Activated CD4-positive, alpha-beta memory T cell treated with anti-CD3 and anti-CD28 coated beads for 36 hours (primary cell): Measurements from ENCODE around the gene COPG1. TPM values are rescaled to one million over a fixed set of nuclear protein-coding genes. Genes with fewer than 3 reads are reported as not detected.

Source experiments
- CTCF ChIA-PET: fragments of 350-600 bp; sonication (Branson Sonifier 250); formaldehyde crosslinking; loops from one replicate; lab custom pipeline; 2021; ENCODE audit warnings: antibody characterized with exemption, inconsistent platforms; lab: Charles Lee
- POLR2A ChIA-PET: fragments of 350-600 bp; sonication (Branson Sonifier 250); formaldehyde crosslinking; loops from one replicate; lab custom pipeline; 2021; ENCODE audit warnings: antibody characterized with exemption; lab: Charles Lee
- DNase-seq: peaks from one replicate; pipeline ENCODE4 v3.0.0-alpha.2; 2020
- H3K27ac Mint-ChIP-seq: one replicate; pipeline ENCODE4 v1.8.0; 2021; ENCODE audit warnings: mixed read lengths
- H3K27me3 Mint-ChIP-seq: one replicate; pipeline ENCODE4 v1.8.0; 2021; ENCODE audit warnings: mixed read lengths
- H3K36me3 Mint-ChIP-seq: one replicate; pipeline ENCODE4 v1.8.0; 2021; ENCODE audit warnings: mixed read lengths
- H3K4me1 Mint-ChIP-seq: one replicate; pipeline ENCODE4 v1.8.0; 2021; ENCODE audit warnings: low read depth, mixed read lengths
- H3K4me3 Mint-ChIP-seq: one replicate; pipeline ENCODE4 v1.8.0; 2021; ENCODE audit warnings: mild to moderate bottlenecking, mixed read lengths
- H3K9me3 Mint-ChIP-seq: one replicate; pipeline ENCODE4 v1.8.0; 2021; ENCODE audit warnings: mixed read lengths
- intact Hi-C: fragments of 100-400 bp; cut with micrococcal nuclease; formaldehyde crosslinking; loops from one replicate; pipeline ENCODE4 v1.15.1; 2023
- total RNA-seq, 2 experiments: library from RNA; stranded (reverse); gene quantifications; one replicate each; pipeline ENCODE4 v1.2.3, GENCODE V29; 2021

Gene COPG1
- total RNA-seq, 2 experiments from 2014 or later, result 154 to 162 TPM

DNA sequence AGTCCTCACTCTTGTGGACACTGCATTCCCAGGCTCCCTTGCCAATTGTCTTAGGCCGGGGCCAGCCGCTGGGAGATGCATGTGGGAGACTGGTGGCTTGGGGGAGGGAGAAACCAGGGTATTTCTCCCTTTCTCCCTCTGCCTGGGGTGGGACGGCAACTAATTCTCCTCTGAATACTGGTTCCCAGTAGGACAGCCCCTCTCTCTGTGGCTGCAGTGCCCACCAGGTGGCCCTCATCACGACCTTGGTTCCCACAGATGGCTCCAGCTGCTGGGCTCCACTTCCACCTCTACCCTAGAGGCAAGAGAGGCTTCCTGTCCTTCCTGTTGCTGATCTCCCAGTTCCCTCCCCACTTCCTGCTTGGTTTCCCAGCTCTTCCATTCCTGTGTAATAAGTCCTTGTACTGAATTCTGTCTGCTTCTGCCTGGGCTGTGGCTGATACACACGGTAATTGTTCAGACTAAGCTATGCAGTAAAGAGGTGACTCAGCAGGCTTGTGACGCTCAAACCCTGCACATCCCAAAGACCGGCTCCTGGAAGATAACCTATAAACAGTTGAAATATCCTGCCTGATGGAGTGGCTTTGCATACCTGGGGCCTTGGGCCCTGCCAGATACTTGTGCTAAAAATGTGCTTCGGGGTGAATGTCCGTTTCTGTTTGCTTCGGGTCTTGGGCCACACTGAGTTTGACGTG is 20.4 kb upstream of the COPG1 start:
- POLR2A ChIA-PET, result interaction anchor here (1.1 kb wide), 1 partner anchor 20 kb away, joined by 3 read pairs; the partner anchor contains the start of gene COPG1
- no peak overlapping the region for H3K27ac Mint-ChIP-seq
- peaks cover 30% of the 10 kb centered on the region for H3K4me1 Mint-ChIP-seq
- no peak overlapping the region for H3K4me3 Mint-ChIP-seq
- no peak for DNase-seq
- intact Hi-C loops, result no loop called here
- no peaks in the 10 kb centered on the region for H3K9me3 Mint-ChIP-seq
- H3K27me3 Mint-ChIP-seq, result no peaks in the 10 kb centered on the region
- CTCF ChIA-PET, result interaction anchor here (2.6 kb wide), 1 partner anchor 16 kb away, joined by 9 read pairs; no protein-coding TSS in a partner anchor
- H3K36me3 Mint-ChIP-seq, result no peaks in the 10 kb centered on the region

DNA sequence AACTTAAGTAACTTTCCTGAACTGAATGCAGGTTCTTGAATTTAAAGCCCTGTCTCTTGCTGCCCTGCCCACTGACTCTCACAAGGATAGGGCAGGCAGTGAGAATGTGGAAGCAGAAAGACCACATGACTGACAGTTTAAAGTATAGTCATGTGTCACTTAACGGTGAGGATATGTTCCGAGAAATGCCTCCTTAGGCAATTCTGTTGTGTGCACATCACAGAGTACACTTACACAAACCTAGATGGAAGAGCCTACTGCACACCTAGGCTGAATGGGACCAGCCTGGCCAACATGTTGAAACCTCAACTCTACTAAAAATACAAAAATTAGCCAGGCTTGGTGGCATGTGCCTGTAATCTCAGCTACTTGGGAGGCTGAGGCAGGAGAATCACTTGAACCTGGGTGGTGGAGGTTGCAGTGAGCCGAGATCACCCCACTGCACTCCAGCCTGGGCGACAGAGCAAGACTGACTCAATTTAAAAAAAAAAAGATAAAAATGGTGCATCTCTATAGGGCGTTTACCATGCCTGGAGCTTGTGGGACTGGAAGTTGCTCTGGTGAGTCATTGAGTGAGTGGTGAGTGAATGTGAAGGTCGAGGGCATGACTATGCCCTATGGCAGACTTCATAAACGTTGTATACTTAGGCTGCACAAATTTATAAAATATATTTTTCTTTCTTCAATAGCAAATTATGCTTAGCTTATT is 18.9 kb upstream of the COPG1 start:
- H3K27ac Mint-ChIP-seq, result peak overlapping the region; percentile 66
- CTCF ChIA-PET, result interaction anchor here (1.0 to 2.6 kb wide), 6 partner anchors 8 to 177 kb away, joined by 3 to 9 read pairs (median 4); partner anchors contain the start of gene COPG1
- H3K27me3 Mint-ChIP-seq, result no peaks in the 10 kb centered on the region
- peak; percentile 63 for DNase-seq
- no peaks in the 10 kb centered on the region for H3K9me3 Mint-ChIP-seq
- POLR2A ChIA-PET, result interaction anchor here (0.6 to 1.5 kb wide), 3 partner anchors 8 to 555 kb away, joined by 3 to 7 read pairs (median 3); no protein-coding TSS in a partner anchor
- no peaks in the 10 kb centered on the region for H3K36me3 Mint-ChIP-seq
- intact Hi-C loops, result loop anchor here (1.0 kb wide), 2 partner anchors 9 to 46 kb away; no protein-coding TSS in a partner anchor
- no peak overlapping the region for H3K4me3 Mint-ChIP-seq
- H3K4me1 Mint-ChIP-seq, result peaks cover 25% of the 10 kb centered on the region

DNA sequence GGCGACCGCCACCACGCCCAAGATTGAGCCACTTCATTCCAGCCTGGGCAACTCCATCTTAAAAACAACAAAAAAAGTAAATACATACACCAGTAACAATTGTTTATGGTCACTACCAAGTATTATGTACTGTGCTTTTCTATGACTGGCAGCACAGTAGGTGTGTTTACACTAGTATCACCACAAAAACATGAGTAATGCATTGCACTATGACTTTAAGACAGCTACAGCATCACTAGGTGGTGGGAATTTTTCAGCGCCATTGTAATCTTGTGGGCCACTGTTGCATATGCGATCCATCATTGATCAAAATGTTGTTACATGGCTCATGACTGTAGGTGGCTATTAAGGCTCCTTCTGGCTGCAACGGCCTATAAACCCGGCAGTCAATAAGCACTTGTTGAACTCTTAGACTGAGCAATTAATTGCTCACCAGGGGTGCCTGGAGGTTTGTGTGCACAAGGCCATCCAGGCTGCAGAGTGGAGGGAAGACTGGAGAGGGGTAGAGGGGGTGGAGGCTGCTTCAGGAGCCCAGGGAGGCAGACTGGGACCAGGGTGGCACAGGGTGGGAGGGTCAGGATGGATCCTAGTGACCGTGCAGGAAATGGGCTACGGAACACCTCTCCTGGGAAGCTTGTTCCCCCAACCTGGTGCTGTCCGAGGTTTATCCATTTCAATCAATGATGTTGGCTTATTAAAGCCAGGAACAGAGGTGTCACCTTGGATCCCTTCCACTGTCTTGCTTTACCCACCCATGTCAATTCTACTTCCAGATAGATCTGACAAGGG is 17.9 kb upstream of the COPG1 start:
- no peak overlapping the region for H3K27ac Mint-ChIP-seq
- intact Hi-C loops, result no loop called here

DNA sequence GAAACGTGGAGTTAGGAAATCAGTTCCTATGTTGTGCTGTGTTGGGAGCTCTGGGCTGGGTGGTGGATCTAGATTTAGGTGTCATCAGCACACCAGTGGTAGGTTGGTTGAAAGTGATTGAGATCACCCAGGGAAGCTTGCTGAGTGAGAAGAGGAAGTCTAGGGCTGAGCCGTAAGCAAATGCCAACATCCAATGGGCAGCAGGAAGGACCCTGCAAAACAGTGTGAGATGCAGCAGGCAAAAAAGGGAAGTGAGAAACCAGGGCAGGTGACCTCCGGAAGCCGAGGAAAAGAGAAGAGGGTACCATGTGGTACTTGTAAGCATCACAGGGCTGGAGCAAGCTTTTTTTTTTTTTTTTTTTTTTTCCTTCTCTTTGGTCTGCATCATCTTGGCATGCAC is 15.9 kb upstream of the COPG1 start:
- ChIA-PET POLR2A (interaction anchor here (0.9 kb wide), 1 partner anchor 9 kb away, joined by 3 read pairs; no protein-coding TSS in a partner anchor), CTCF (interaction anchor here (1.2 kb wide), 1 partner anchor 180 kb away, joined by 3 read pairs; no protein-coding TSS in a partner anchor)
- Mint-ChIP-seq H3K4me1 (peaks cover 22% of the 10 kb centered on the region), H3K27ac (no peak overlapping the region), H3K4me3 (no peak overlapping the region), H3K27me3 (no peaks in the 10 kb centered on the region), H3K9me3 (no peaks in the 10 kb centered on the region), H3K36me3 (no peaks in the 10 kb centered on the region)
- DNase-seq, result no peak
- intact Hi-C loops, result no loop called here

More for the DNA sequence above, 17.9 kb upstream of the COPG1 start:
- Mint-ChIP-seq H3K9me3 (no peaks in the 10 kb centered on the region), H3K36me3 (no peaks in the 10 kb centered on the region), H3K27me3 (no peaks in the 10 kb centered on the region), H3K4me3 (no peak overlapping the region), H3K4me1 (peaks cover 21% of the 10 kb centered on the region)
- POLR2A ChIA-PET, result interaction anchor here (1.2 to 1.5 kb wide), 2 partner anchors 7 to 111 kb away, joined by 3 to 7 read pairs; no protein-coding TSS in a partner anchor
- DNase-seq, result no peak
- CTCF ChIA-PET, result interaction anchor here (1.0 to 2.6 kb wide), 5 partner anchors 7 to 178 kb away, joined by 3 to 9 read pairs (median 5); no protein-coding TSS in a partner anchor

DNA sequence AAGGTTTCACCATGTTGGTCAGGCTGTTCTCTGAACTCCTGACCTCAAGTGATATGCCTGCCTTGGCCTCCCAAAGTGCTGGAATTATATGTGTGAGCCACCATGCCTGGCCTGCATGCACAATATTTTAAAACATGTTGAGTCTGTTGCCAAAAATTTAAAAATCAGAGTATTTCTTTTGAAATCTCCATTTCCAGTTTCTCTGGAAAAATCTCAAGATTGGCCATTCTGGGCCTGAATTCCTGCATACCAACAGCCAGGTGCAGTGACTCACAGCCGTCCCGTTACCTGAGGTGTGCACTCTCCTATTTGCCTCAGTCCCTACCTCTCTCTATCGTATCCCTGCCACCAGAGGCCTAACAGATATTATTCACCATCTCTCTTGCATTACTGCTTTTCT is 15.0 kb upstream of the COPG1 start:
- Mint-ChIP-seq H3K9me3 (no peaks in the 10 kb centered on the region), H3K4me3 (no peak overlapping the region), H3K27me3 (no peaks in the 10 kb centered on the region), H3K4me1 (peaks cover 29% of the 10 kb centered on the region), H3K27ac (no peak overlapping the region), H3K36me3 (no peaks in the 10 kb centered on the region)
- ChIA-PET POLR2A (interaction anchor here (0.6 kb wide), 1 partner anchor 26 kb away, joined by 3 read pairs; no protein-coding TSS in a partner anchor), CTCF (interaction anchor here (3.6 kb wide), 1 partner anchor 11 kb away, joined by 17 read pairs; no protein-coding TSS in a partner anchor)
- intact Hi-C loops, result no loop called here
- no peak for DNase-seq

DNA sequence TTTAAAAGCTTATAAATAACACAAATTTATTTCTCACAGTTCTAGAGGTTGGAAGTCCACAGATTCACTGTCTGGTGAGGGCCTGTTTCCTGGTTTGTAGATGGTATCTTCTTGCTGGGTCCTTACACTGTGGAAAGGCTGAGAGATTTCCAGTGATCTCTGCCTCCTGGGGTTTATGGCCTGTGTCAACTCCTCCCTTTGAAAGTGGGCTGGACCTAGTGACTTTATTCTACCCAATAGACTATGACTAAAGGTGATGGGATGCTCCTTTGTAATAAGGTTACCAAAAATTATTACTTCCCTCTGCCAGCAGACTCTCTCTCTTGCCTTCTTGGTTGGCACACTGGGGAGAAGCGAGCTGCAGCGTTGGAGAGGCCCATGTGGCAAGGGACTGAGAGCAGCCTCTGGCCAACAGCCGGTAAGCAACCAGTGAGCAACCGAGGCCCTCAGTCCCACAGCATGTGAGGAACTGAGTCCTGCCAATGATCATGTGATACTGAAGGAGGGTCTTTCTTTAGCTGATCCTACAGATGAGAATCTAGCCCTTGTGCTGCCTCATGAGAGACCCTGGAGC is 14.0 kb upstream of the COPG1 start:
- intact Hi-C loops, result no loop called here
- Mint-ChIP-seq H3K4me3 (no peak overlapping the region), H3K9me3 (no peaks in the 10 kb centered on the region), H3K27ac (no peak overlapping the region), H3K4me1 (peaks cover 30% of the 10 kb centered on the region), H3K36me3 (no peaks in the 10 kb centered on the region), H3K27me3 (no peaks in the 10 kb centered on the region)
- DNase-seq, result no peak
- ChIA-PET POLR2A (no interaction called here), CTCF (interaction anchor here (0.9 to 3.6 kb wide), 3 partner anchors 10 to 265 kb away, joined by 3 to 17 read pairs (median 10); no protein-coding TSS in a partner anchor)

DNA sequence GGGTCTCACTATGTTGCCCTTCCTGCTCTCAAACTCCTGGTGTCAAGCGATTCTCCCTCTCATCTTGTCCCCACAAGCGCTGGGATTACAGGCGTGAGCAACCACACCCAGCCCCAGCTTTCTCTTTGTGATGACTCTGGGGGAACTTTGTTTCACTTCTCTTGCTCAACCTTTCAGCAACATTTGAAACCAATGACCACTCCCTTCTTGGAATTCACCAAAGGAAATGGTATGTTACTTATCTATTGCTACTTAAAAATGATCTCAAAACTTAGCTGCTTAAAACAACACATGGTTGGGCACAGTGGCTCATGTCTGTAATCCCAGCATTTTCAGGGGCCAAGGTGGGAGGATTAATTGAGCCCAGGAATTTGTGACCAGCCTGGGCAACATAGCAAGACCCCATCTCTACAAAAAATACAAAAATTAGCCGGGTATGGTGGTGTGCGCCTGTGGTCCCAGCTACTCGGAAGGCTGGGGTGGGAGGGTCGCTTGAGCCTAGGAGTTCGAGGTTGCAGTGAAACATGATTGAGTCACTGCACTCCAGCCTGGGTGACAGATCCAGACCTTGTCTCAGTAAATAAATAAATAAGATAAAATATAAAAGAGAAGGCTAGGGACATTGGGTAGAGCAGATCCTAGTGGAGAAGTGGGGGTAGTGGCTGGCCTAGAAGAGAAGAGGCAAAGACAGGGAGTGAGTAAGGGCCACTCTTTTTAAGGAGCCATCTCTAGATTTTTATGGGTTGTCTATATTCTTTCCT is 10.3 kb upstream of the COPG1 start:
- Mint-ChIP-seq H3K27me3 (no peaks in the 10 kb centered on the region), H3K4me1 (peaks cover 20% of the 10 kb centered on the region), H3K36me3 (no peaks in the 10 kb centered on the region), H3K9me3 (peaks cover 3% of the 10 kb centered on the region), H3K27ac (peak overlapping the region; percentile 81), H3K4me3 (peak overlapping the region; percentile 15)
- peak; percentile 64 for DNase-seq
- ChIA-PET CTCF (interaction anchor here (0.5 to 4.0 kb wide), 11 partner anchors 8 to 360 kb away, joined by 3 to 21 read pairs (median 3); partner anchors contain the start of gene COPG1), POLR2A (interaction anchor here (0.8 to 1.7 kb wide), 8 partner anchors 9 to 119 kb away, joined by 3 to 7 read pairs (median 4); partner anchors contain the start of genes CNBP and COPG1)
- intact Hi-C loops, result loop anchor here (1.0 to 2.0 kb wide), 3 partner anchors 9 to 56 kb away; partner anchors contain the start of genes CNBP and COPG1

DNA sequence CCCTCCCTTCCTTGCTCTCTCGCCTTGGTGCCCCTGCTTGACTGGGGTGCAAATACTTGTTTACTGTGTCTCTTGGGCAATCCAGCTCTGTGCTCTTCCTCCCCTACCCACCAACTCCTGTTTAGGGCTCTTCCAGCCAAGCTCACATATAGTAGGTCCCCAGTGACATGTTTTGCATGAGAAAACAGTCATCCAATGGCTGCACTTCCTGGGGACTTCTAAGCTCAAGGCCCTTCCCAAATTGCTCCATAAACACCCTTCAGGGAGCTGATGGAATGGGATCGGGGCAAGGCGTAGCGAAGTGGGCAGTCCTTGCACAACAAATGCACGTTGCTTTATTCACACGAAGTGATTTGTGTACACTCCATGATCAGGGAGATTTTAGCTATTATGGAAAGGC is 9.4 kb upstream of the COPG1 start:
- DNase-seq, result no peak
- no peaks in the 10 kb centered on the region for H3K36me3 Mint-ChIP-seq
- H3K9me3 Mint-ChIP-seq, result peaks cover 3% of the 10 kb centered on the region
- H3K27me3 Mint-ChIP-seq, result no peaks in the 10 kb centered on the region
- POLR2A ChIA-PET, result interaction anchor here (1.2 kb wide), 1 partner anchor 78 kb away, joined by 4 read pairs; no protein-coding TSS in a partner anchor
- peaks cover 20% of the 10 kb centered on the region for H3K4me1 Mint-ChIP-seq
- CTCF ChIA-PET, result interaction anchor here (0.6 to 4.0 kb wide), 7 partner anchors 14 to 270 kb away, joined by 3 to 21 read pairs (median 3); a partner anchor contains a TSS
- H3K4me3 Mint-ChIP-seq, result no peak overlapping the region
- H3K27ac Mint-ChIP-seq, result peak overlapping the region; percentile 26
- intact Hi-C loops, result loop anchor here (1.0 to 2.0 kb wide), 3 partner anchors 9 to 57 kb away; partner anchors contain the start of genes CNBP and COPG1

DNA sequence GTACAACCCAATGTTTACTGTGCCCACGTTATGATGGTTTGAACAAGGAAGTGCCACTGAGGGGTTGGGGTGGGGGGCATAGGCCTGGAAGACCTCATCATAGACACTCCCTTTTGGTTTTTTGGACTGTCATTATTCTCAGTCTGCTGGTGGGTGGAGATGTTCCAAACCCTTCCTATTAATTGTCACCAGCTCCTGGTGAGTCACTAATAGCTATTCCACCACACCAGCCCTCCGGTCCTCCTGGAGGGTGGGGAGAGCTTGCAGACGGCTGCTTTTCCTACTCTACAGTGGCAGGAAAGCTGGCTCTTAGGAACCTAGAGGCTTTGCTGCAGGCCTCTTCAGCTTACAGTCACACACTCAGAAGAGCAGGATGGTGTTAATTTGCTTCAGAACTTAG is 9.0 kb upstream of the COPG1 start:
- ChIA-PET CTCF (interaction anchor here (0.6 to 4.0 kb wide), 5 partner anchors 55 to 270 kb away, joined by 3 to 21 read pairs (median 3); a partner anchor contains a TSS), POLR2A (interaction anchor here (1.2 kb wide), 1 partner anchor 79 kb away, joined by 4 read pairs; no protein-coding TSS in a partner anchor)
- DNase-seq, result no peak
- H3K4me1 Mint-ChIP-seq, result peaks cover 24% of the 10 kb centered on the region
- H3K27ac Mint-ChIP-seq, result no peak overlapping the region
- H3K4me3 Mint-ChIP-seq, result no peak overlapping the region
- no peaks in the 10 kb centered on the region for H3K36me3 Mint-ChIP-seq
- H3K27me3 Mint-ChIP-seq, result no peaks in the 10 kb centered on the region
- intact Hi-C loops, result no loop called here
- H3K9me3 Mint-ChIP-seq, result peaks cover 3% of the 10 kb centered on the region

DNA sequence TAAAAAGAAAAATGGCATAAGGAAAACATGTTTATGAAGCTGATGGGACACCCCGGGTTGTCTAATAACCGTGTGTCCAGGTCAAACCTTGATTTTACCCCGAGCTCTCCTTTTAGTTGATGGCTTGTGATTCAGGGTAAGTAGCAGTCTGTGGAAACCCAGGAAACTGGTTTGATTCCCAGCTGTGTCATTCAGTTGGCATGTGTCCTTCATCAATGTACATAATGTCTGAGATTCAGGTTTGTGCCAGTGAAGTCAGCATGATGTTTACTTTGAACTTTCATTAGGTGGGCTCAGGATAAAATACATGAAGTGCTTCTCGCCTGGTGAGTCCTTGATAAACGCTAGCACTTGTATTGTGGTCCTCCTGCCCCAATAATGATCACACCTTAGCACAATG is 4.3 kb upstream of the COPG1 start:
- no peak for DNase-seq
- ChIA-PET CTCF (interaction anchor here (0.6 to 6.8 kb wide), 40 partner anchors 9 to 627 kb away, joined by 3 to 113 read pairs (median 5); partner anchors contain the start of genes CNBP and RAB43), POLR2A (interaction anchor here (0.7 to 1.9 kb wide), 6 partner anchors 49 to 83 kb away, joined by 3 to 9 read pairs (median 4); partner anchors contain the start of gene CNBP)
- peaks cover 8% of the 10 kb centered on the region for H3K36me3 Mint-ChIP-seq
- H3K4me1 Mint-ChIP-seq, result peaks cover 24% of the 10 kb centered on the region
- no peak overlapping the region for H3K4me3 Mint-ChIP-seq
- no peaks in the 10 kb centered on the region for H3K27me3 Mint-ChIP-seq
- H3K27ac Mint-ChIP-seq, result no peak overlapping the region
- intact Hi-C loops, result loop anchor here (1.0 kb wide), 4 partner anchors 84 to 275 kb away; partner anchors contain the start of gene ISY1
- peaks cover 3% of the 10 kb centered on the region for H3K9me3 Mint-ChIP-seq
